Glomerular endothelial cell (primary cell): ENCODE results near the gene NPAS2. TPM values are rescaled to one million over a fixed set of nuclear protein-coding genes. Genes with fewer than 3 reads are reported as not detected.
A peak's percentile ranks its signal among the peaks of the same experiment; 100 is the strongest.

Source experiments
- DNase-seq: peaks from one replicate; pipeline ENCODE4 v3.0.0-alpha.2; 2011; ENCODE audit warnings: low read depth, low spot score; ENCODE audit errors: extremely low read depth
- total RNA-seq: library from RNA; depleted of rRNA; stranded (reverse); fragments of >200 nt; gene quantifications from 2 replicates; pipeline ENCODE4 v1.2.3, GENCODE V29; 2015

NPAS2 gene
- total RNA-seq, 1 donor from 2014 or later: 15.8 TPM

- no peak for DNase-seq
Observed at GRCh38 chr2:100983201-100983600, 163.3 kb downstream of the NPAS2 start.

DNA sequence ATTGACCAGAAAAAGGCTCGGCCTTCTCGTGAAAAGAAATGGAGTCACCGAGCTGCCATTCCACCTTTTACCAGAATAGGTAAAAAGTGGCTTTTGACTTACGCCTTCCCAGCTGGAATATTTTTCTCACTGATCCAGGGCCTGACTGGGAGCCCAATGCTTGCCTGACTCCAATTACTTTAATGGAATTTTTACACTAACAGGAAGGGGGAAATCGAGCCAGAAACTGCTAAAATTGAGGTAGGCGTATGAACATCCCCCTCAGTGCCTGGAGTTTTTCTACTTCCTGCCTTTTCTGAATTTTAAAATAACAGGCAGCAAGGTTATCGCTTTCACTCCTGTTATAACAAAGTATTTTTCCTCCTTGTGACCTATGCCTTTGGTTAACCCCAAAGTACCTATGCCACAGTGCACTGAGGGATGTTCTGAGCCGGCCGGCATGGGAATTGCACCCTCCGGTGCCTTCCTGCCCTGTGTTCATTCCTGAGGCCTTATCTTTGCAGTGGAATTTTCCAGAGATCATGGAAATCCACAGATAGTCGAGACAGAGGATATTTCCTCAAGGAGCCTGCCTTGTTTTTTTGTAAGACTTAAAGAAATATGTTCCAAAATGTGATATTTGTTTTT lies 163.9 kb downstream of the NPAS2 start:
- no peak for DNase-seq

DNA sequence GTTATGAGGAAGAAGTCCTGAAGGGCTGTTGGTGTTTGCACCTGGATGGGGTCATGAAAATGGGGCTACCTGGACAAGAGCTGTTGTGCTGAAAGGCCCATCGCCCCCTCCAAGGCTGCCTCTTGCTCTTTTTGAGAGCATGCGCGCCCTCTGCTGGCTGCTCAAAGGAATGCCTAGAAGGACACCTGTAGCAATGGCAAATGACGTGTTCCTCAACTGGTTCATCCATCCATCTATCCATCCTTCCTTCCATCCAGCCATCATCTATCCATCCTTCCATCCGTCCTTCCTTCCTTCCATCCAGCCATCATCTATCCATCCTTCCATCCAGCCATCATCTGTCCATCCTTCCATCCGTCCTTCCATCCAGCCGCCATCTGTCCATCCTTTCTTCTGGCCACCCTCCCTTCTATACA lies 165.0 kb downstream of the NPAS2 start:
- DNase-seq: no peak

- no peak for DNase-seq
Observed at GRCh38 chr2:100986157-100986556, 166.2 kb downstream of the NPAS2 start.

- no peak for DNase-seq
Observed at GRCh38 chr2:100987536-100987935, 167.6 kb downstream of the NPAS2 start.

DNA sequence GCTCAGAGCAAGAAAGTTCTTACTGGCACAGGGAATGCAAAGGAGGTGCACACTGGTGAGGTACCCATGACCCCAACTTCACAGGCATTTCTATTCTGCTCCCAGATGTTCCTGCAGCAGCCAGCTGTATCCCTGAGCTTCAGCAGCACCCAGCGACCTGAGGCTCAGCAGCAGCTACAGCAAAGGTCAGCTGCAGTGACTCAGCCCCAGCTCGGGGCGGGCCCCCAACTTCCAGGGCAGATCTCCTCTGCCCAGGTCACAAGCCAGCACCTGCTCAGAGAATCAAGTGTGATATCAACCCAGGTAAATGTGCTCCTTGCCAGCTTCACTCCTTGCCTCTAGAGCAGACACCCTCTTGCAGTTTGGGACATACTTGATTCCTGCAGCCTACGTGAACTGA lies 168.0 kb downstream of the NPAS2 start:
- no peak for DNase-seq

- no peak for DNase-seq
Observed at GRCh38 chr2:100988630-100989417, 168.9 kb downstream of the NPAS2 start.

- no peak for DNase-seq
Observed at GRCh38 chr2:100989666-100990065, 169.7 kb downstream of the NPAS2 start.

DNA sequence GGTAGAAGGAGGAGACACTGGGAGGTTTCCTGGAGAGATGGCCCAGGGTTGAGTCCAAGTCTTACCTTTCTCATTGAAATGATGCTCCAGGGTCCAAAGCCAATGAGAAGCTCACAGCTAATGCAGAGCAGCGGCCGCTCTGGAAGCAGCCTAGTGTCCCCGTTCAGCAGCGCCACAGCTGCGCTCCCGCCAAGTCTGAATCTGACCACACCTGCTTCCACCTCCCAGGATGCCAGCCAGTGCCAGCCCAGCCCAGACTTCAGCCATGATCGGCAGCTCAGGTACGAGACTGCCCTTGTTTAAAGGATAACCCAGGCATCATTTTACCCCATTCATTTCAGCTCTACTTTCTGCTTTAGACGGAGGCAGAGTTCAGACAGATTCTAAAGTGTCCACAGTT lies 170.2 kb downstream of the NPAS2 start:
- no peak for DNase-seq

DNA sequence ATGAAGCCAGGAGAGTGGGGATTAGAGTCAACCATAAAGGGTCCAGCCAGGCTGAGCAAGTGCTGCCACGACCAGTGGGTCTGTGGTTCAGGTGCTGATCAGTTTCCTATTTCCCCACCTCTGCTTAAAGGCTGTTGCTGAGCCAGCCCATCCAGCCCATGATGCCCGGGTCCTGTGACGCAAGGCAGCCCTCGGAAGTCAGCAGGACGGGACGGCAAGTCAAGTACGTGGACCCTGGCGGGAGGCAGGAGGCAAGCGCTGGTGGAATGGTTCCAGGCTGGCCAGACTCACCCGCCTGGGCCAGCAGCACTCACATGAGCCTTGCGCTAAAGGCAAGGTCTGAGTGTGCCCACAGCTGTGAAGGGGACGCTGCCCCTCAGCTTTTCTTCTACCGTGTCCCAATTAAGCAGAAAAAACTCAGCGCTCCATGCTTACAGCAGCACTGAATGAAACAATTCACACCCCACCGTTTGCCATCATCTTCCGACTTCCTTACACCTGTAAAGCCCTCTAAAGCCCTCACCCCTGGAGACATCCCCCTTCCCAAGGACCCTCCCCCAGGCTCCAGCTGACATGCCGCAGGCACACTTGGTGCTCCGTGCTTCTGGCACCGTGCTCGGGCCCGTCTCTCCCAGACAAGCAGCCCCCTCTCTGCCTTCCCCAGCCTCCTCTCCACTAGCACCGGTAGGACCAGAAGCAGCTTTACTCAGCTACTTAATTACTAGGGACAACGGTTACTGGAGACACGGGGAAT lies 170.9 kb downstream of the NPAS2 start:
- no peak for DNase-seq

- DNase-seq: no peak
Observed at GRCh38 chr2:100991404-100991773, 171.4 kb downstream of the NPAS2 start.

GRCh38 chr2:100992262-100992661 lies 172.3 kb downstream of the NPAS2 start:
- no peak for DNase-seq

- DNase-seq: no peak
Observed at GRCh38 chr2:100993294-100993693, 173.4 kb downstream of the NPAS2 start.

DNA sequence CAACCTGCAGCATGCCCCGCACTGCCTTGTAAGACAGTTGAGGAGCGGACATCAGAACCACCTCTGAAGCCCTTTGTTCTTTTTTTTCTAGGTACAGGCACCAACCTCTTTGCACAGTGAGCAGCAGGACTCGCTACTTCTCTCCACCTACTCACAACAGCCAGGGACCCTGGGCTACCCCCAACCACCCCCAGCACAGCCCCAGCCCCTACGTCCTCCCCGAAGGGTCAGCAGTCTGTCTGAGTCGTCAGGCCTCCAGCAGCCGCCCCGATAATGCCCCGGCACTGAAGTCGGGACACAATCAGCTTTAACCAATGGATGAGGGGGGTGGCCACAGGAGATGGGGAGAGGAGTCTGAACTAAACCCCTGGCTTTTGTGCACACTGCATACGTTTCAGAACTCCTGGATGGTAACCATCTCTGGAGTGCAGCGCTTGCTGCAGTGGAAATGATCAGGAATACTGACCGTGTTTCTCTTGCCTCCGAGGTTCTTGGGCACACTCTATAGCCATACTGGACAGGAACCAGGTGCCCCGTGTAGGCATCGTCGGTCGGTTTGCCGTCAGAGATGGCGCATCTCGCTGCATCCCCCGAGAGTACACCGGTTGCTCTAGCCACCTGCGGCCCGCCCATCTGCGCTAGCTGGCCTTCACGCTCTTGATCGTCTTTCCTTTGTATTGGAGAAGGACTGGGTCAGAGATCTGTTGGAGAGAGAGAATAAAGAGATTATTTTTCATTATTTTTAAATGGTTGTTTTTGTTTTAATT lies 175.6 kb downstream of the NPAS2 start:
- no peak for DNase-seq

DNA sequence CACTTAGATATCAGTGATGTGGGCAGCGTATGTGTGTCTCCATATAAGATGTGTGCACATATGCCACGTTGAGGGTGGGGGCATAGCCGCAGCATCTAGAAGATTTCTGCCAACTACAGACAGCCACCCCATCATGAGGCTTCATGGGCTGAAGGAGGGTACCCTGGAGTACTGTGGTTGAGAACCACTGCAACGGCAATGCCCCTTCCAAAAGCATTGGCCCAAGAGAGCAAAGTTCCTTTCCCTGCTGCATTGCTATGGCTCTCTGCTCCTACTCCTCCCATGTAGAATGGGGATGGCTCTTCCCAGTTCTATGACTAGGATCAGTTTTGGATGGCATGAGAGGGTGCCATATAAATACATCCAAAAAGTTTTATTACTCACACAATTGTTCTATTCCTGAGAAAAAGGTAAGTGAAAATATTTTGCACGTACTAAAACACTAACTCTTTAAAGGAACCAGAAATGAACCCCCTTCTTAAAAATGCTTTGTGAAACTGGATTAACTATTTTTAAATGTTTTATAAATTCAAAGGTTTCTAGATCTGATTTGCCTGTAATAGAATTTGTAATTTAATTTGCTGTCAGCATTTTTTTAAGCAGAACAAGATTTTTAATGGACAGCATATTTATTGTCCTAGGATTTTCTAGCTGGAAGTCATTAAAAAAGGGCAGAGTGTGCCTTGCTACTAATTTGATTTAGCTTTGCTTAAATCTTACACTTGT lies 177.7 kb downstream of the NPAS2 start:
- no peak for DNase-seq

DNA sequence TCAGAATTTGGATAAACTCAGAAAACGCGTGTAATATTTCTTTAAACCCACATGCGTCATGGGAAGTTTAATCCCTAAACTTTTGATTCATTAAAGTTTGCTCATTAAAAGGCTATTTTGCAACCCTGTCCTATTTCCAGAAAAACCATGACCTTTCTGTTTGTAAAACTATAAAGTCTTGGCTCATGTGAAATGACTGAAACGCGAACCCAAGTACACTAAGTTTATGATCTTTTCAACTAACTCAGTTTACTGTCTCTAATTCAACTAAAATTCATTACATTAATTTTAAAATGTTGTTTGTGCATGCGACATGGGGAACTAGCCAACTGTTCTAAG lies 178.3 kb downstream of the NPAS2 start:
- no peak for DNase-seq

GRCh38 chr2:100999995-101000394 lies 180.1 kb downstream of the NPAS2 start:
- no peak for DNase-seq

- peak; percentile 70 for DNase-seq
Observed at GRCh38 chr2:101001691-101002561, 182.0 kb downstream of the NPAS2 start, which contains the start of gene RPL31. Gene RPL31 (plus strand): TSS chr2:101002289. CDS start chr2:101002702, 413 bp downstream.

DNA sequence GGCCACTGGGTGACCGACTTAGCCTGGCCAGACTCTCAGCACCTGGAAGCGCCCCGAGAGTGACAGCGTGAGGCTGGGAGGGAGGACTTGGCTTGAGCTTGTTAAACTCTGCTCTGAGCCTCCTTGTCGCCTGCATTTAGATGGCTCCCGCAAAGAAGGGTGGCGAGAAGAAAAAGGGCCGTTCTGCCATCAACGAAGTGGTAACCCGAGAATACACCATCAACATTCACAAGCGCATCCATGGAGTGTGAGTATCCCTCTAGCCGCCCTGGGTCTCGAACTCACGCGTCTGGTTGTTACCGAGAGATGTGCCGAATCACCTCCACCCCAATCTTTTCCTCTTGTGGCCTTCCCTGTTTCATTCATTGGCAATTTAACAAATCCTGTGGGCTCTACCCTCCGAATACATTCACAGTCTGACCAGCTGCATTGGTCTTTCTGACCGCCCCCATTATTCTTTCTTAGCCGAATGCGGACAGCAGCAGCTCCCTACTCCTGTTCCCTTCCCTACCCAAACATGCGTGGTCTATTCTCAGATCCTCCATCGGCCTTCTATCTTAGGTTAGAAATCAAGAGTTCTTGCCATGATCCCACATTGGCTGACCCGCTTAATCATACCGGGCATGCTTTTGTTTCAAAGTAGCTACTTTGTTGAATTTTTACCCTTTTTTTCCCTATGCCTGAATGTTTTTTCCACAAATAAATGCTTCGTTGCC lies 182.8 kb downstream of the NPAS2 start:
- DNase-seq: no peak
